Measurements from ENCODE around the gene NRG3.

Gene NRG3

DNA sequence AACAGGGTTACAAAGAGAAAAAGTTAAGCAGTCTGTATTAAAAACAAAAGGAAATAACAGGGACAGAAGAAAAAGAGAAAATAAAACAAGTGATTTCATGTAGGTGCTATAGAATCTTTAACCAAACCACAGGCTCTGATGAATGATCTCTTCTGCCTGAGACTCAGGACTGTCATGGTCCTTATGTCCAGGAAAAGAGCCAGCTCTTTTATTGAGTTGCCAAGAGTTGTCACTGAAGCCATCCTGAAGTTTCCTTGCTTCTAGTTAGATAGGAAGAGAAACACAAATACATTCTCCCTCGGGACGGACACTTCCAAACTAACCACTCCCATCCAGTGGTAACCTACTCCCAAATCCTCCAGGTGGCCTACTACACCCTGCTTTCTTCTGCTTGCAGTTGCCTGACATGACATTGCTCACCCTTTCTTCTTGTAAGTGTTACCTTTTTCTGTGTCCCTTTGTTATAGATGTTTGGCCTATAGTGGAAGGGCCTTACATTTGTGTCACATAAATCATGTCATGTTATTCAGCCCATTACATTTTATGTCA lies 346.7 kb downstream of the NRG3 start:
- no peak for DNase-seq

DNA sequence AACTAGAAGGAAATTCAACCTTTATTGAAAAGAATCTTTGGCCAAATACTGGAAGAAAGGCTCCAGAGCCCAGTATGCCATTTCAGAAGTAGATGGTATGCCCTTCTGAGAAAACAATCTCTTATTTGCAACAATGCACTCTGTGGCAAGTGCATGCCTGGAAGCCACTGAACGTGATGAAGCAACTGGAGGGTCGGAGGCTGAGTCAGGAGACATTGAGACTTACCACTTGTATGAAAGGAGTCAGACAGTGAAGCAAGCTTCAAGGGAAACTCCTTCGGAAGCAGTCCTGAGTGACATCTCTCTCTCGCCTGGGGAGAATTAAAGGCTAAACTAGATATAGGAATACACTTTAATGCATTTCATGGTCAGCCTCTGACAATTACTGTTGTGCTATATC lies 353.7 kb downstream of the NRG3 start:
- no peak for DNase-seq

DNA sequence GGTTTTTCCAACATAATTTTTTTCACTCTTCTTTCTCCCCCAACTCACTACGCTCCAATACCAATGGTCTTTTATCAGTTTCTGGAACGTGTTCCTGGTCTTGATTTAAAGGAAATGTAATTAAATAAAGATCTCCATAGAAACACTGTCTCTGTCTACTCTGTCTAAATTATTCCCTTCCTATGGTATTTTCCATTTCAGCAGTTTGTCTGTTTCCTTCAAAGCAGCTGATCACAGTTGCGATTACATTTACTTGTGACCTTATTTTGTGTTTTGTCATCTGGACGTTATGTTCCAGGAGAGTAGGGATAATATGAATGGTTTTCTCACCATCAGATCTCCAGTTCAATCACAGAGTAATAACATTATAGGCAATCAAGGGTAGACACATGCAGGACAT lies 359.2 kb downstream of the NRG3 start:
- DNase-seq, result no peak

DNA sequence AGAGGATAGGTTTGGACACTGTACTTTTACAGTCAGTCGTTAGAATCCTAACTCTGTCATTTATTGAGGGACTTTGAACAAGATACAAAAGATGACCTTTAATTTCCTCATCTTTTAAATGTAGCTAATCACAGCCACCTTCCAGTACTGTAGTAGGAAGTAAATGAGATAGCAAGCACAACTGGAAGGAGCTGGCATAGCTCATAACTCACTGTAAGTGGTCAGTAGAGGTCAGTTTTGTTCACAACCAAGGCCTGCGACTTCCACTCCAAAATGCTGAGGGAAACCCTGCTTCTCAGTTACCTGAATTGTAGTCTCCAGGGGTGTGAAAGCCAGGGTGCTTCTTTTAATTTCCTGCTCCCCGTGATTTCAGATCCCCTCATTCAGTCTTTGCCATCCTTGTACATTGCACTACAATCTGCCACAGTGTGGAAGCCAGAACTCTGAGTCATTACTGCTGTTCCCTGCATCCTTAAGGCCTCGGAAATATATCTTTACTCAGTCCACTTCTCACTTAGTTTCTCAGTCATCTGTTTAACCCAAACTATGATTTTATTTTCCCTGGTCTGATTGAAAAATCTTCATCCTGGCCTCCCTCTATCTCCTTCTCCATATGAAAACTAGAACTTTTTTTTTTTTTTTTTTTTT lies 361.2 kb downstream of the NRG3 start:
- no peak for DNase-seq

DNA sequence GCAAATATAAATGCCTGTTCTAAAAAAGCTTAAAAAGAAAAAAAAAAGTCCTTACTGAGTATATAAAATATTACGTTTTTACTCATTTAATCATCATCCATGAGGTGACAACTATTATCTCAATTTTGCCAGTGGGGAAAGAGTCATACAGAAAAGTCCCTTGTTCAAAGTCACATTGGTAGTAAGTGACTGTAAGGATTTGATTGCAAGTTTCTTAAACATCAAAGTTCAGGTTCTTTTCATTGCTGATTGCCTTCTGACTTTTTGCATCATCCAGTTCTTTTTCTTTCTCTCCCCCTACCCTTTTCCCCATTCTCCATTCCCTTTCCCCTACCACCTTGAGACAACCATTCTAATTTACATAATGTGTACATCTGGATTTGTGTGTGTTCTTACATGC lies 363.3 kb downstream of the NRG3 start:
- no peak for DNase-seq

DNA sequence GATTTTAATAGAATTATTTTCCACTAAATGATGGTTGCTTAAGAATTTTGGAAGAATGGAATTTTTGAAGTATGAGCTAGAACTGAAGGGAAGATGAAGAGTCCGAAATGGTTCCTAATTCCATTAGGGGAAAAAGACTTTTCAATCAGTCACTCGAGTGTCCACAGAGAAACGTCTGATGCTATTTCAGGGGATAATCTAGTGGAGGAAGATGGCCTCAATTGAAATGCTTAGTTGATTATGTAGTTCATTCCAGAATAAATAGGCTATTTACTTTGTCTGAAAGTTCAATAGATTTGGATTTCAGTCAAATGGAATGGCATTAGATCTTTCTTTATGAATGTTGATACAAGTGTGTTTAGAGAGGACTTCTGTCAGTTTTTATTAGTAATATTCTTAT lies 365.4 kb downstream of the NRG3 start:
- DNase-seq, result no peak

DNA sequence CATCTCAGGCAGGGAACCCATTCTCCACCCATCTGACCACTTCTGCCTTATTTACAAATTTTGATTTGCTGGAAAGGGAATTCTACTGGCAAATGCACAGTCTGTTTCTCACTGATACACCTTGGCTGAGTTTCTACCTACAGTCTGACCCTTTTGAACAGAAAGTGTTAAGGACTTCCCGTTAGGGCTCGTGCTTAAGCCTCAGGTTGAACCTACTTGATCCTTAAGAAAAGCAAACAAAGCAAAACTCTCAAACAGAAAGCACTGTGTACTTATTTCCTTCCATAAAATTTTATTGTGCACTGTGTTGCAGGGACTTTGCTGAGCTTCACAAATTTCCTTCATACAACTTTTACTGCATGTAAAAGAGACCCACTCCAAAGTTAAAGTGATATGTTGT lies 367.8 kb downstream of the NRG3 start:
- DNase-seq, result no peak

DNA sequence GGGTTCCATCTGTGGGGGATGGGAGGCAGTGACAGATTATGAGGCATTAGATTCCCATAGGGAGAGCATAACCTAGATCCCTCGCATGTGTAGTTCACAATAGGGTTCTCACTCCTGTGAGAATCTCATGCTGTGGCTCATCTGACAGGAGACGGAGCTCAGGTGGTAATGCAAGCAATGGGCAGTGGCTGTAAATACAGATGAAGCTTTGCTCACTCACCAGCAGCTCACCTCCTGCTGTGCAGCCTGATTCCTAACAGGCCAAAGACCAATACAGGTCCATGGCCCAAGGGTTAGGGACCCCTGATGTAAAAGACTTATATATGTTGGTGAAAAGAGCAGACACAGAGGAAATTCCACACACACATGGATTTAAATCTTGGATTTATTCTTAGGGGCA lies 370.2 kb downstream of the NRG3 start:
- DNase-seq, result no peak

DNA sequence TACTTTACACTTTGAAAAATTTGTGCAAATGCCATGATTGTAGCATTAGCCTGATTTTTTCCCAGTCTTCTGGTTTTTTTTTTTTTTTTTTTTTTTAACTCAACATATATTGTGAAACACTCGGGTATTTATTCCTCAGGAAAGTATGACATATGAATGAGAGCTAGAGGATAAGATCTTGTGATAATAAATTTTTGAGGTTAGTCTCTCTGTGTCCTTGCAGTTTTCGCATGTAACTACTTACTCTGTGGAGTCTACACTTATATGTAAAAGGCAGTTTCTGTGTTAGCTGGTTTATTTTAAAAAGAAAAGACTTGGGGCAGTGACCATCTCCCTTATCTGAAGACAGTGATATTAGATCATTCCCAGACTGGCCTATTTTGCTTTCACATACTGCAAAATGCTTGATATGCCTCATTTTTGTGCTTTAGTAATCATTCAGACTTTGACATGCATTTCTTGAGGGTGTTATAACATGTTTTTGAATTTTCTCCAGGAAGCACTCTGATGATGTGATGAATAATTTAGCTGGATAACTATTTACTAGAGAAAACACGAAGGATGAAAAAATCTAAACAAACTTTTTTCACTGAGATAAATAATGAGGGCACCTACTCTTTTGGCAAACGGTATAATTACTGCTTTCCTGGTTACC lies 371.0 kb downstream of the NRG3 start:
- no peak for DNase-seq

DNA sequence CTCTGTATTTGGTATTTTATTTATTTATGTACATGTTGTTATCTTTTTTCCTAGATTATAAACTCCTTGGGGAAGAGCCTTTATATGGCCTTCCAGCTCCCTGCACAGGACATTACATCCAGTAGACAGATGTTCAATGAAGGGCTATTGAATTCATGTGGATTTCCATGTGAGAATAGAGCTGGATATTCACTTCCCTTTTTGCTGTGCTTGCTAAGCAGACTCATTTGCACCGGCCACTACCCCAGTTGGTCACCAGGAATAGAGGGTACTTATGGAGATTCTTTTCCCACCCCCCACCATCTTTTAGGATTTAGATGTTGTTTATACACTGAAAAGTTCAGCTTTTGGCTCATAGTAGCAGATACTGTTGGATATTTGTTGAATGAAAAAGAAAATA lies 374.1 kb downstream of the NRG3 start:
- DNase-seq, result no peak

DNA sequence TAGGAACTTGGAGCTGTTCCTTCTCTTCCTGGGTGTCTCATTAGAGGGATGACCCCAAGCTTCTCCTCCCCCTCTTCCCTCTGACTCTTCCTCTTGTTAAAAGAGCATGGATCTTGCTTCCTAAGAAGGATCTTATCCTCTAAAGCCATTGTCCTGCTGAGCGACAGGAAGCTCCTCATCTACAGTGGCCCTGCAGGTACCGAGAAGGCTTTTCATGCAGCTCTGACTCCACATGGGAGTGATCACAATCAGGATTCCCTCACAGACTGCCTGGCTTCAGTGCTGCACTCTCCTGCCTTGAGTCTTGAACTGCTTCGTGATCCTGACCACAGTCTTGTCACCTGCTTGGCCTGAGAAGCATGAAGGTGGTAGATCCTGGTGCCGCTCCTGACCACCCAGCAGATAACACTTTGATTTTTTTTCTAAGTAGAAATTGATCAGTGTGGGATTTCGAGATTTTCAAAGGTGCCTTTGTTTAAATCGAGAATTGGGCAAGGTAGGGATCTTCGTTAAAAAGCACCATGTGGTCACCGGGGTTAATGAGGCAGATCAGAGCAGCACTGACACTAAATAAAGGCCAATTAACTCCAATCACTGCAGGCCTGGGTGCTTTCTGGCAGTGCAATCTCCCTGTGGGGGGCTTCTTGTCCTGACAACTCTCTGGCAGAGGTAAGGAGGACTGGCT lies 376.4 kb downstream of the NRG3 start:
- no peak for DNase-seq

DNA sequence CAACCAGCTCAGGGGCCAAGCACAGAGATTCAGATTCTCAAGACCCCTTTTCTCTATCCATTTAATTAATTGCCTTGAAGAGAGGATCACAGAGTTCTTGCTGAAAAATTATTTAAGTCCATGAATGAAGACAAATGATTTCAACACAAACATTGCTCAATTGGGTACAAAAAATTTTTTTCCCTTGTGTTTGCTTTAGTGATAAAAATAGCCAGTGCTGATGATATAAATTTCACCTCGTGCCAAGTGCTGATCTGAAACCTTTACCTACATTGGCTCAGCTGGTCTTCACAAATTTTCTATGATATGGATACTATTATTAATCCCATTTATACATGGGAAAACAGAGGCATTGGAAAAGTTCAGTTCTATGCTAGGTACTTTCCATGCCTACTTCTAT lies 377.1 kb downstream of the NRG3 start:
- no peak for DNase-seq

DNA sequence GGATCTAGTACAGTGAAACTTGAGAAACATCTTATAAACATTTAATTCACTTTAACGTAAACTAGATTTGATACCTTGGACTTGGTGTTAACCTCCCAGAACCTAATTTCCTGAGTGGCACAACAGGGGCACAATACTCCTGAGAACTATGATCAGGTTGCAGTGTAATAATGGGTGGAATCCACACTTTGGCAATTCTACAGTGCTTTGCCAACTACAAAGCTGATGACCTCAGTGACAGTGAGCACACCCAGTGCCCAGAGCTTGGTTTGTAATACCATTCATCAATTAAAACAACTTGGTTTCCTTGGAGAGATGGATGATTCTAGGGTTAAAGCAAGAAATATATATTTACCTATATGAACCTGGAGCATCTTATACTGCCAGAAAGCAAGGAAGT lies 379.2 kb downstream of the NRG3 start:
- no peak for DNase-seq

DNA sequence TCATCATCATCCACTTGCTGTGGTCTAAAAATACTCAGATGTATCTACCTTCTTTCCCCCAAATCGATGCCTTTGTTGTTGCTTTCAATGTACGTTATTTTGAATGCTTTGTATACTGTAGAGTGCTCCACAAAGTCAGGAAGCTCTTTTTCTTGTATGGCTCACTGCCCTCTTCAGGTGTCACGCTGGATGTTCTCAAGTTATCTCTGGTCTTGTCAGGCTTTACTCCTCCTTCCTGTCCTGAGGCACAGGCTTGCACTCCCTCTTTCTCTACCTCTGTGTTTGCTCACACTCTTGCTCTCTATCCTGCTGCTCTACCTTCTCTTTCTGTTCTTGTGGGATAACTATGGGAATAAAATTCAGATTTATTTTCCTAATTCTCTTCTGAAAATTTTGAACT lies 381.3 kb downstream of the NRG3 start:
- no peak for DNase-seq

DNA sequence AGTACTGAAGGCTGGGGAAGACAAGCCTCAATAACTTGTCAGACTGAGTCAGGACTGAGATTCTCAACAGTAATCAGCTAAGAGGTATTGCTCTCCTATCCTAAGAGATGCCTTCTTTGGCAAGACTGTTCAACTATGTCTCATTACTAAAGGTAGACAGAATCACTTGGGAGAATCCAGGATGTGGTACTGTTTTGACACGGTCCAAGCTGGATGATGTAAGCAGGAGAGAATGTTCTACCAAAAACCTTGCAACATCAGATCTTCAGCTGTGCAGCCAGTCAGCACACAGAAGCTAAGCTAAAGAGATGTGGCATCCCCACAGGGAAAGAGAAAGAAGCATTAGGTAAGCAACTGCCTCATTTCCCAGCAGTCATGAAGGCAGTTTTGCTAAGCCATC lies 391.4 kb downstream of the NRG3 start:
- DNase-seq, result peak; percentile 50

DNA sequence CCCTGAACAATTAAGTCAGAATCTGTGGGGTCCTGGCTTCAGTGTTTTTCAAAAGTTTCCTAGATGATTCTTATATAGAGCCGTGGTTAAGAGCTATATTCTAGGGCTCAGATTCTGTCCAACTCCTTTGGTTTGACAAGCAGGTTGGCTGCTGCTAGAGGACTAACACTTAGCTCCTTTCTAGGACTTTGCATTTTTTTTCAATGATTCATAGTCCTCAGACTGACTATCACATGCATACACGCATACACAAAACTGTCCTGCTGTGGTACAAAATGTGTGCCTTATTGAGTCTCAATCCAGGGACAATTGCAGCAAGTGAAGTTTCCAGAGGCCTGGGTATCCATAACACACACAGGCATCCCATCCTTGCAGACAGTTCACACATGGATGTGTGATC lies 392.0 kb downstream of the NRG3 start:
- DNase-seq, result peak; percentile 42

DNA sequence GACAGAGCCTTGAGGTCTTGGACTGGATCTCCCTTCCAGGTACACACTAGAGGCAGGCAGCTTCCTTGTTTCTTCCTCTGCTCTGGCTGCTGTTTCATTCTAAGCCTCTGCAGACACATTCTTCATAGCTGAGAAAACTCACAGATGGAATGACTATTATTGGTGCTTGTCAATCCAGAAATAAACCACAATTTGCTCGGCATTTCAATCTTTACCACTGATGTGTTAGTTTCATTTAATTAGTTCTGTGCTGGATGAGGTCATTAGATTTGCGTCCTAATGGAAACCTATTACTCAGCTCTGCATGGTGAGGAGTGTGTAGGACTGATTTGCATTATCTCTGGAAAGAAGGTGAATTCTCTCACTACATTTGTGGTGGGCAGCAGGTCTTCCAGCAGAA lies 392.5 kb downstream of the NRG3 start:
- DNase-seq, result peak; percentile 22

DNA sequence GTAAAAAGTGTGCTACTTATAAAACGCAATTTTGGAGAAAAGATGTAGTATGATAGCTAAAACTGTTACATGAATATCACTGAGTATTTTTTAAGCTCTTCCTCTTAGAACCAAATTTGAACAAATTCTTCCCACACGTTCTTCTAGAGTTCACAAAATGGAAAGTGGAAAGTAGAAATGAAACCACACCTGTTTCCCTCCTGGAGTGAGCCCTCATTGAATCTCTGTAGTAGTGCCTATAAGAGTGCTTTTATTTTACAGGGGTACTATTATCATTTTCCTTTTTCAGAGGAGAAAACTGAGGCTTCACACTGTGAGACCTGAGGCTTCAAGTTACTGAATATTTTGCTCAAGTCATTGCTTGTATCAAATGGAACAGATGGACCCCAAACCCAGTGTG lies 393.0 kb downstream of the NRG3 start:
- no peak for DNase-seq

DNA sequence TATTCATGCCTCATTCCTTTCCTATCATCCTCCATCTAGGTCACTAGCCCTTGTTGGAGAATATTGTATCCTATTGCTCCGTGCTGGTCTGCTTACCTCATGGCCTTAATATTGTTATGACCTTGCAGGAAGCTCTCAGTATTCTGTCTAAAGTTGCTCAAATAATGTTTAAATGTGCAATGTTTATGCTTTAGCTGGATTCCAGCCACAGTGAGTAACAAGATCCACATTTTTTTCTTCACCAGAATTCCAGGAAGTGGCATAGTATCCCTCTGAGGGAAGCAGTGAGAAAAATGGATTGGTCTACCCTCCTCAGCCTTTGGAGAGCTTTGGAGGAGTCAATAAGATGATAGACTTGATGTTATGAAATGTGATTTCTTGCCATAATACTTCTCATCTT lies 402.6 kb downstream of the NRG3 start:
- peak; percentile 48 for DNase-seq

DNA sequence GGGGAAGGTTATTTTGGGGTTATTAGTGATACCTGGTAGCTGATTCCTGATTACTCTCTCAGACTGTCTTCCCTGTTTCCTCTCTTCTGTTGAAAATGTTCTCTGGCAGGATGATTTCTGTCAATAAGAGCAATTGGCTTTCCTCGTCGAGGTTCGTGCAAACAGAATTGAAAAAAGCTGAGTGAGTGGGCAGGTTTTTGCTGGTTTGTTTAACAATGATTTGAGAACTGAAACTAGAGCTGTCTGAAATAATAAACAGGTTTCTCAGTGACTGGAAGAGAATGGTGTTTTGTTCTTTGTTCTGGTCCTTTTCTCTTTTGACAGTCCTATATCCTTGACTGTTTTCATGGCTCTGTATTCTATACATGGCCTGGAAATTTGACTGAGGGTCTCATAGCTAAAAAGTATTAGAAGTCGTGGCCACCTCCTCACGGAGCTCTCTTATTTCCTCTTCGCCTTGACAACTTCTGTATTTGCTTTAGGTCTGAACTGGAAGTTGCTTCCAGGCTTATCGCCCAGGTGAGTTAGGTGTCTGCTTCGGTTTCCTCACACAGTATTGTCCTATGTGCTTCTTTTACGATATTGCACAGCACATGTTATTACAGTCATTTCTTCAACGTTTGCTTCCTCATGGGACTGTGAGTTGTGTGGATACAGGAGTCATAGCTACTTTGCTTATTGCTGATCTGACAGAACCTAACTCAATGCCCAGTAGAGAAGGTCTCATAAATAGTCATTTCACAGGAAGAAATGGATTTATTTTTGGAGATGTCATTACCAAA lies 403.6 kb downstream of the NRG3 start:
- no peak for DNase-seq

DNA sequence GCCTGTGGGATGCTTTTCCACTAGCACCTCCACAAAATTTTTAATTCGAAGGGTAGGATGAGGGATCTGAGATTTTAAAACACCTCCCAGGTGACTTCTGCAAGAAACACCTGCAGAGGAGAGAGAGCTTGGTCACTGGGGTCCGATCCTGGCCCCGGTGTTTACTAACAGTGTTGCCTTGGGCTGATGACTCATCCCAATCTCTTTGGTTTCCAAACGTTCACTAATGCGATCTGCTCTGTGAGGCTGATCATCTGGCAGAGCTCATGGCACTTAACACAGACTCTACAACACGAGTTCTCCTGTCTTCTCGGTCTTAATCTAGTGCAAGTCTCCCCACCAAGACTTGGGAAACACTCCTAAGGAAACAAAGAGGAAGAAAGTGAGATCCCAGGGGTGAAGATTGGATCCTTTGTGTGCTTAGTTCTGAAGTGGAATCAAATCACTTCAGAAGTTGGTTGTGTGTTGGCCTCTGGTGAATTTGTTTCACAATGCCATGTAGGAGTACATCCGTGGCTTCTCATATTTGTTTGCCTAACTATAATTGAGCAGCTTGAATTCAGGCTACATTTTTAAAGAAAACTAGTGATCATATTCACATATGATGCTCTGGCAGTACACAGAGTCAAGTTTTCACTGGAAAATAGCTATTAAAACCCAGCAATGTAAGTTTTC lies 407.9 kb downstream of the NRG3 start:
- DNase-seq, result no peak

DNA sequence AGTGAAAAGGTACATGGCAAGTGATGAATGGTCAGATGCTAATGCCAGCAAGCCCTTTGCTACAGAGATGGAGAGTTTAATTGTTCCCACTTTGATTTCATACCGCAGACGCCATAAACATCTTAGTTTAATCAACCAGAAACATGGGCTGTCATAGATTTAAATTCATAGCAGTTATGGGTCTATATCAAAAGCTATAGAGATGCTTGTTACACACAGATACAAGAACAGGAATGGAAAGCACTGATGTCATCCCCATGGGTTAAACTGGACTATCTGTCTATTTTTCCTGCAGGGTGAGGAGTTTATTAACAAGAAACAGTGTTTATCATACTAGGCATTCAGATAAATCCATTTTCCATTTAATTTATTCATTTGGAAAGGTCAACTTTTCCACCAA lies 409.2 kb downstream of the NRG3 start:
- DNase-seq, result no peak

DNA sequence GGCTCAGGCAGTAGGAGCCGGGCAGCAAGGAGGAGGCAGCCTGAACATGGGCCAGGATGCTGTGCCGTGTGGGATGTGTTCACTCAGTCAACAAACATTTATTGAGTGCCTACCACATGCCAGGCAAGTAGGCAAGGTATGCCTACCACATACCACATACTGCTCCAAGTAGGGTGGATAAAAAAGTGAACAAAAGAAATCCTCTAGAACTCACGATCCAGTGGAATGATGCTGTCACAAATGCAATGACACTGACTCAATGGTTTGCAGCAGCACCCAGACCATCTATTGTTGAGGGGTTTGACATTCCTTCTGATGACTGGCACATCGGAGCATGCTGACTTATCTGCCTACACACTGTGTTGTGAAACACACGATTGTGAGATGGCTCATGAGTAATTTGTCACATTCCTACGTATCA lies 413.5 kb downstream of the NRG3 start:
- peak; percentile 71 for DNase-seq
